ENCODE measurements around the gene CCDC102A. TPM values are rescaled to one million over a fixed set of nuclear protein-coding genes. Genes with fewer than 3 reads are reported as not detected.
A peak's percentile ranks its signal among the peaks of the same experiment; 100 is the strongest.

Gene CCDC102A
- total RNA-seq, 4 donors from 2014 or later: 8.7 to 23.6 (median 22.0) TPM

DNA sequence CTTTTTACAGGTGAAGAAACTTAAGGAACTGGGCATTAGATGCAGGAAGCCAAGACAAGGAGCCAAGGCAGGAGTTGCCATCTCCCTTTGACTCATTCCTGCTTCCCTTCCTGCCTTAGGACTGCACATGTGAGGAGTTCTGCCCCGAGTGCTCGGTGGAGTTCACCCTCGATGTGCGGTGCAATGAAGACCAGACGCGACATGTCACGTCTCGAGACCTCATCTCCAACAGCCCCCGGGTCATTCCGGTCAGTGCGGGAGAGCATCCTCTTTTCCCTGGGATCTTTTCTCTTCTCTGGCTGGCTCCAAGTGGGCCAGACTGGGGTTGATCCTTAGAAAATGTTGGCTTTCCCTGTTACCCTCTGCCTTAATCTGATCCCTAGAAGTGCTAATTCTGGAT lies 67.3 kb downstream of the CCDC102A start:
- no peak overlapping the region for H3K27ac ChIP-seq
- intact Hi-C loops (cut with DNase I; ENCODE audit: low total_unique reads): no loop called here
- H3K36me3 ChIP-seq: no peaks in the 10 kb centered on the region
- no peaks in the 10 kb centered on the region for H3K27me3 ChIP-seq
- no peaks in the 10 kb centered on the region for H3K9me3 ChIP-seq
- no peak for DNase-seq
- TF ChIP-seq CTCF (IDR thresholded peaks at IDR 0.05) (no peak), POLR2A (IDR thresholded peaks at IDR 0.05) (no peak)
- no peak overlapping the region for H3K4me3 ChIP-seq
- H3K4me1 ChIP-seq: peaks cover 4 to 12% of the 10 kb centered on the region in 2 donors

- Histone ChIP-seq H3K36me3 (no peaks in the 10 kb centered on the region), H3K27me3 (no peaks in the 10 kb centered on the region), H3K27ac (no peak overlapping the region), H3K4me3 (no peak overlapping the region), H3K9me3 (no peaks in the 10 kb centered on the region), H3K4me1 (peaks cover 4 to 13% of the 10 kb centered on the region in 2 donors)
- DNase-seq: no peak
- TF ChIP-seq POLR2A (IDR thresholded peaks at IDR 0.05): no peak
- TF ChIP-seq CTCF (IDR thresholded peaks at IDR 0.05): no peak
- intact Hi-C loops (cut with DNase I; ENCODE audit: low total_unique reads): no loop called here
These were observed 68.0 kb downstream of the CCDC102A start for GRCh38 chr16:57468346-57468745.

DNA sequence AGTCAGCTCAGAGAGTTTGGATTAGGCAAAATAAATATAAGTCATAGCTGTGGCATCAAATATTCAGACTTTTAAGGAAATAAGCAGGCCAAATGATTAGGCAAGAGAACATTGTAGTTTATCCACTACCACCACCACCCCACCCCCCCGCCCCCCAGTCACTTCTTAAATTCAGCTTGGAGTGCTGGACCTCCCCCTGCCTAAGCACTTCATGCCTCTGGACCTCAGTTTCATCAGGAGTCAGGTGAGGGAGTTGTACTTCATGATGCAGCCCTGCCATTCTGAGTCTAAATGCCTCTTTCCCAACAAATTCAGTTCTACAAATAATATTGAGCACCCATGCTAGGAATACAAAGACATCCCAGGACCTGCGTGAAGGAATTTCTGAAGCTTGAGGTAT lies 71.8 kb downstream of the CCDC102A start:
- H3K27me3 ChIP-seq: no peaks in the 10 kb centered on the region
- intact Hi-C loops (cut with DNase I; ENCODE audit: low total_unique reads): no loop called here
- H3K27ac ChIP-seq: no peak overlapping the region
- peaks cover 4 to 13% of the 10 kb centered on the region in 2 donors for H3K4me1 ChIP-seq
- no peak for TF ChIP-seq CTCF (IDR thresholded peaks at IDR 0.05)
- TF ChIP-seq POLR2A (IDR thresholded peaks at IDR 0.05): no peak
- no peak overlapping the region for H3K4me3 ChIP-seq
- no peak for DNase-seq
- H3K36me3 ChIP-seq: no peaks in the 10 kb centered on the region
- H3K9me3 ChIP-seq: no peaks in the 10 kb centered on the region

DNA sequence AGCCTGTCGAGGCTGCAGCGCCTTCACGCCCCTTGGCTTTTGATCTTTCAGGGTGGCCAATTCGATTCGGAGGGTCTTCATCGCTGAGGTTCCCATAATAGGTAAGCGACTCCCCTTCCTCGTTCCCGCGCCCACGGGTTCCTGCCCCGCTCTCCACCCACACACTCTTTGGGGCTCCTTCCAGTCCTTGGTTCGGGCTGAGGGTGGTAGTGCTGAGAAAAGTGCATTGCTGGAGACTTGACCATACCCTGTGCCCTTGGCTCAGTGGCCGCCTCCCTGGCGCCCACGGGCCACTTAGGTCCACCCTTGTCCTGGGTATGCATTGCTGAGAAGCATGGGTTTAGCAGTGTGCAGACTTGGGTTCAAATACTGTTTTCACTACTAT lies 73.4 kb downstream of the CCDC102A start:
- no peak for DNase-seq
- intact Hi-C loops (cut with DNase I; ENCODE audit: low total_unique reads): no loop called here
- Histone ChIP-seq H3K4me1 (peaks cover 4 to 13% of the 10 kb centered on the region in 2 donors), H3K27me3 (no peaks in the 10 kb centered on the region), H3K9me3 (no peaks in the 10 kb centered on the region), H3K36me3 (no peaks in the 10 kb centered on the region), H3K4me3 (peak overlapping the region; percentile 78 to 96), H3K27ac (peak overlapping the region; percentile 85 to 87)
- TF ChIP-seq CTCF (IDR thresholded peaks at IDR 0.05): no peak
- no peak for TF ChIP-seq POLR2A (IDR thresholded peaks at IDR 0.05)

GRCh38 chr16:57462209-57462977 lies 74.0 kb downstream of the CCDC102A start, which contains the start of gene POLR2C:
Gene POLR2C, plus strand, starts transcription at chr16:57462679. Its CDS starts 46 bp downstream, at chr16:57462725.
- peak within 1 kb of the TSS; percentile 85 to 87 for H3K27ac ChIP-seq
- no peaks in the 10 kb centered on the region for H3K9me3 ChIP-seq
- intact Hi-C loops (cut with DNase I; ENCODE audit: low total_unique reads): no loop called here
- TF ChIP-seq POLR2A (IDR thresholded peaks at IDR 0.05) (peak; percentile 41 to 91), CTCF (IDR thresholded peaks at IDR 0.05) (peak; percentile 97)
- H3K4me3 ChIP-seq: peak within 1 kb of the TSS; percentile 78 to 96
- H3K27me3 ChIP-seq: no peaks in the 10 kb centered on the region
- H3K36me3 ChIP-seq: no peaks in the 10 kb centered on the region
- peaks cover 4 to 13% of the 10 kb centered on the region in 2 donors for H3K4me1 ChIP-seq
- DNase-seq: peak; percentile 84 to 88

Data from uterus (tissue), 4 donors.